Measurements from ENCODE around the gene DCP2.
A peak's percentile ranks its signal among the peaks of the same experiment; 100 is the strongest.

DCP2 gene

DNA sequence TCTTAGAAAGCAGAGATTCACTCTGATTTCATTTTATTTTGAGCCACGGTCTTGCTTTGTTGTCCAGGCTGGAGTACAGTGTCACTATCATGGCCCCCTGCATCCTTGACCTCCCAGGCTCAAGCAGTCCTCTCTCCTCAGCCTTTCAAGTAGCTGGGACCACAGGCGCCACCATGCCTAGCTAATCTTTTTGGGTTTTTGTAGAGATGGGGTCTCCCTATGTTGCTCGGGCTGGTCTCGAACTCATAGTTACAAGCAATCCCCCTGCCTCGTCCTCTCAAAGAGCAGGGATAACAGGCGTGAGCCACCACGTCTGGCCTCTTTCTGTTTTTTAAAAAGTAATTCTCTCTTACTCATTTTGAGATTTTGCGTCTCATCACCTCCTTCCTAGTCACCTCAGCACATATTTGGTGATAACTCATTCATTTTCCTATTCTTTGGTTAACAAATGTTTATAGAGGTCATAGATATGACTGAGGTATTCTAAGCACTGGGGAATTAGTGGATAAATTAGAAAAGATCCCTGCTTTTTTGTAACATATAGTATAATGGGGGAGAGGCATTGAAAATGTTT, 10.8 kb upstream of the DCP2 start:
- no peak for DNase-seq

DNA sequence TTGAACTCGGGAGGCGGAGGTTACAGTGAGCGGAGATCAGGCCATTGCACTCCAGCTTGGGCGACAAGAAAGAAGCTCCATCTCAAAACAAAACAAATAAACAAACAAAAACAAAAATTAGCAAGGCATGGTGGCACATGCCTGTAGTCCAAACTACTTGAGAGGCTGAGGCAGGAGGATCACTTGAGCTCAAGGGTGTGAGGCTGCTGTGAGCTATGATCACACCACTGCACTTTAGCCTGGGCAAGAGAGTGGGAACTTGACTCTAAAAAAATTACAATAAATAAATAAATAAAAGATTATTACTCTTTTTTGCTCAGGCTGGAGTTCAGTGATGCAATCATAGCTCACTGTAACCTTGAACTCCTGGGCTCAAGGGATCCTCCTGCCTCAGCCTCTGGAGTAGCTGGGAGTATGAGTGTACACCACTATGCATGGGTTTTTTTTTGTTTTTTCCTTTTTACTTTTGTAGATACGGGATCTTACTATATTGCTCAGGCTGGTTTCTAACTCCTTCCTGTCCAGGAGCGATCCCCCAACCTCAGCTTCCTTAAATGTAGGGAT, 9.0 kb upstream of the DCP2 start:
- DNase-seq, result no peak

- DNase-seq, result no peak
Observed at GRCh38 chr5:112968411-112969106, 8.0 kb upstream of the DCP2 start.

DNA sequence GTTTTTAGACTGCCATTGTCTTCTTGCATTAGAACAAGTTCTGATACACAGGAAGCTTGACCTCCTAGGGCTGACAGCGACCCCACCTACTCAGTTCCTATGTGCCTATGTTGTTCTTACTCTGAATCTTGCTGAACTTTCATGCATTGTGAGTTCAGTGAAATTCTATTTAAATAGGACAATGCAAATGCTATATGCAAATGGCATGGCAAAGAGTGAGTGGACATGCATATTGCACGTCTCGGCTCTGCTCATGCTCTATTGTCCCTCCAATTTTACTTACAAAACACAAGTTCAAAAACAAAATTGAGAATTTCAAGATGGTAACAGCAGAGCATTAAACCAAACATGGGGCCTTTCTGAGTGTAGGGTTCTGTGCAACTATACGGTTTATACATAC, 5.3 kb upstream of the DCP2 start:
- DNase-seq, result no peak

DNA sequence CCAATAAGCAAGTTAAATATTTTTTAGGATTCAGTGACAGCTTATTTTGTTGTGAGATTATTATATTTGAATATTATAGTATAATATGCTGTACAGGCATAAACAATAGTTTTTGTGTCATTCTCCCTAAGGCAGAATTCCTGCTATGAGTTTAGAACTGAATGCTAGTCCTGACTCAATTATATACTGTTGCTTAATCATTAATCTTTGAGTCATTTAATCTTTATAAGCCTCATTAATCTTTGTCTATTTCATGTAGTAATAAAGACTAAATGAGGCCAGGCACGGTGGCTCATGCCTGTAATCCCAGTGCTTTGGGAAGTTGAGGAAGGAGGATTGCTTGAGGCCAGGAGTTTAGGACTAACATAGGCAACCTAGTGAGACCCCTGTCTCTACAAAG, 3.6 kb upstream of the DCP2 start:
- no peak for DNase-seq

DNA sequence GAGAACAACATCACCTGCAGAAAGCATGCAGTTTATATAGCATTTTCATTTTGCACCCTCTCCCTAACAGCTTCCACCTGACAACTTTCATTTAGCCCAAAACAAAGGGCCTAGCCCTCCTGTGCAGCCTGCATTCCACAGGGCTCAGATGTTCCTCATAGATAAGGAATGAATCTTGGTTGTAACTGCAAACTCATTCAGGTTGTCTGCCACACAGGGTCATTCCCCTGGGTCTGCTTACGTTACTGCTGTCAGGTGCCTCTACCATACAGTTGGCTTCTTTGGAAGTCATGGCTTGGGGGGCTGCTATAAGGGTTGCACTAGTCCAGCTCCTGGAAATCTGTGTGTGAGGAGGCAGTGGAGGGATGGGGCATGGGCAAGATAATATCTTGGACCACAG, 2.7 kb upstream of the DCP2 start:
- DNase-seq, result no peak

DNA sequence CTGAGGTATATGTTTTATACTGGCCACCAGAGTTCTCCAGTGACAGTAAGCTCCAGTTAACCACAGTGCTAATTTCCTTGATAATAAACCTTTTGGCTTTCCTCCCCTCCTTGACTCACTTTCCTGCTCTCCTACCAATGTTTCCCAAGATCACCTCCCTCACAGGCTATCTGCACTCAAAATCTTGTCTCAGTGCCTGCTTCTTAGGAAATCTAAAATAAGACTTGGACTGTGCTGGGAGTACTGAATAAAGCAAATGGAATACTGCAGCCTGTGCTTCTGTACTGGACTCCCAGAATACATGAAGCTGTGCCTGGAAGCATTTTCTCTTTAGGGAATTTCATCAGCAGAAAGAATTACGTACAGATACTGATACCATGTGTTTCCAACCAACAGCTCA, 1.7 kb upstream of the DCP2 start:
- DNase-seq, result no peak

DNA sequence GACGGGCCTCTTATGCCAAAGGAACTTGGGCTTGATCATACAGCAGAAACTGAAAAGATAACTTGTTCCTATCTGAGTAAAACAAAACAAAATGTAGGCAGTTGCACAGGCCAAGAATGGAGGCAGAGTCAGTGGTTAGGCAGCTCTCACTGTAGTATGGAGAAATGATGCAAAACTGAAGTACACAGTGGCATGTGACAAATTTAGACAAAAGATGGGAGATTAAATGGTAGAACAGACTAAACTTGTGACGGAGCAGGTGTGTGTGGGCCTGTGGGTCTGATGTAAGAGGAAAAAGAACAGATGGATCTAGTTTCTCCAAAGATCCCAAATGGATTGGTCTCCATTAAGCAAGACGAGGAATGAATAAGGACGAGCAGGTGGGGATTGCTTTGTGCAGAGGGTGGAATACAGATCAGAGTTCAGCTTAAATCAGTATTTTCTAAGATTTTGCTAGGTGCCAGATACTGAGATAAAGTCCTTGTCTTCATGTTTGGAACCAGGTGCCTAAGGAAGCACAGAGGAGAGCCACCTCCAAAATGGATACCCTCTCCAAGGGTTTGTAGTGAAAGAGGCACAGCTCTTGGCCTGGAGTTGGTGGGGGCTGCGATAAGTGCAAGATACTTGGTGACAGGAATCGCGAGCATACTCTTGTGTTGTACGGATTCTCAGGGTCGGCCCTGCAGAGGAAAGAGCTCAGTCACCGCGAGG, 722 bp upstream of the DCP2 start:
- DNase-seq, result no peak

- DNase-seq, result no peak
Observed at GRCh38 chr5:112977440-112977861, 853 bp downstream of the DCP2 start.

DNA sequence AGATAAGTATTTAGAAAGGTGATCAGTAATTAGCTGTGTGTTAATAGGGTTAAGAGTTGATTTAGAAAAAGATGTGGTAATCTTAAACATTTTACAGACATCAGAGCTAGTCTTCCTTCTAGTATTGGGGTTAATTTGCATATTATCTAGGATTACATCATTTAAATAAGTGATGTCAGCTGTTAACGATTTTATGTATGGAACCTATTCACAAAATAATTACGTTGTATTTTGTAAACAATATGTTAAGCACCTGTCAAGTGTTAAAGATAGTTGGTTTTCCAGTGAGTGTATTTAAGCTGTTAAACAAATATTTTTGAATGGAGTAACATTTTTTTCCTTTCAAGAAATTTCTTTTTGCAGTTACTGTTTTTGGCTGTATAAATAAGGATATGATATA, 2.2 kb downstream of the DCP2 start:
- DNase-seq, result no peak

- no peak for DNase-seq
Observed at GRCh38 chr5:112979723-112980122, 3.1 kb downstream of the DCP2 start.

DNA sequence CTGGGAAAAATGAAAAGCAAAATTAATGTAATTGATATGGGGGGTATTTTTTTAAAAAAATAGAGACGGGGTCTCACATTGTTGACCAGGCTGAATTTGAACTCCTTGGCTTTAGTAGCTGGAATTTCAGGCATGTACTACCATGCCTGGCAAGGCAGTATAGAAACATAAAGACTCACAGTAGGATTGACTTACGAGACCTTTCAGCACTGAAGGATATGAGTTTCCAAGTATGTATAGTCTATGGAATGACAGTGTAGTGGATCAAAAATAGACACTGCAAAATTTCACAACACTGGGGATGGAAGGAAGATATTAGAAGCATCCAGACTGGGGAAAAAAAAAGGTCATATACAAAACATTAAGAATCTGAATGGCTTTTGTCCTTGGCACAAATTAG, 6.8 kb downstream of the DCP2 start:
- no peak for DNase-seq

DNA sequence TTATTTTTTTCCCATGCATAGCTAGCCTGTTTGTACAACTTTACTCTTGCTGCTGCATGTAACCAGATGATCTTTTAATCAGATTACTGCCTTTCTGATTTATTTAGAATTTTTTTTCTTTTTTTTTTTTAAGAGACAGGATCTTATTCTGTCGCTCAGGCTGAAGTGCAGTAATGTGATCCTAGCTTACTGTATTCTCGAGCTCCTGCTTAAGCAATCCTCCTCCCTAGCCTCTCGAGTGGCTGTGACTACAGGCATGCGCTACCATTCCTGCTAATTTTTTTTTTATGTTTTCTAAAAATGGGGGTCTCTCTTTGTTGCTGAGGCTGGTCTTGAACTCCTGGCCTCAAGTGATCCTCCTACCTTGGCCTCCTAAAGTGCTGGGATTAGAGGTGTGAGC, 9.6 kb downstream of the DCP2 start:
- DNase-seq, result no peak

DNA sequence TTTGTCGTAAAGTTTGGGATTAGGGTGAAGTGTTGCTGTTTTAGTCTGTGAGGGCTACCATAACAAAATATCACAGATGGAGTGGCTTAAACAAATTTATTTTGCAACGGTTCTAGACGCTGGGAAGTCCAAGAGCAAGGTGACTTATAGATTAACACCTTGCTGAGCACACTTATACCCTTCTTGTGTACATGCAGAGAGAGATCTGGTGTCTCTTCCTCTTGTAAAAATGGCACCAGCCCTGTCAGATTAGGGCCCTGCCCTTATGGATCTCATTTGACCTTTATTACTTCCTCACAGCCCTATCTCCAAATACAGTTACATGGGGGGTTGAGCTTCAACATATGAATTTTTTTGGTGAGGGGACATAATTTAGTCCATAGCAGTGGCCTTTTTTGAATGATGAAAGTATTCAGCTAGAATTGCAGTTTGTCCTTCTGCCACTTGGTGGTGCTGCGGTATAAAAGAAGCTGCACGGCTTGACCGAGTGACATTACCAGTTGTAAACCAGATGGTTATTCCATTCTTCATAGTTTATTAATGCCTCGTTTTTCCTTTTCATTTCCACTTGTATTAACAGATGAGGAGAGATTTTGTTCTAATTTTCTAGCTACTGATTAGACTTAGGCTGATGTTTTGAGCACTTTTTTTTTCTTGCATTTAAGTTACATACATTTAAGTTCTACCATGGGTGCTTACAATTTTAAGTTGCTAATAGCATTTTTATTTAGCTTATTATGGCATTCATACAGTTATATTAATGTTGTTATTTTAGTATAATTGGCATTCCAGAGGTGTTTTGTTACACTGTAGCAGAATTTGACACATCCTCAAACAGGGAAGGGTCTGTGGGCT, 19.4 kb downstream of the DCP2 start:
- peak in 53 of 58 donors; percentile 2 to 81 (median 34) for DNase-seq

DNA sequence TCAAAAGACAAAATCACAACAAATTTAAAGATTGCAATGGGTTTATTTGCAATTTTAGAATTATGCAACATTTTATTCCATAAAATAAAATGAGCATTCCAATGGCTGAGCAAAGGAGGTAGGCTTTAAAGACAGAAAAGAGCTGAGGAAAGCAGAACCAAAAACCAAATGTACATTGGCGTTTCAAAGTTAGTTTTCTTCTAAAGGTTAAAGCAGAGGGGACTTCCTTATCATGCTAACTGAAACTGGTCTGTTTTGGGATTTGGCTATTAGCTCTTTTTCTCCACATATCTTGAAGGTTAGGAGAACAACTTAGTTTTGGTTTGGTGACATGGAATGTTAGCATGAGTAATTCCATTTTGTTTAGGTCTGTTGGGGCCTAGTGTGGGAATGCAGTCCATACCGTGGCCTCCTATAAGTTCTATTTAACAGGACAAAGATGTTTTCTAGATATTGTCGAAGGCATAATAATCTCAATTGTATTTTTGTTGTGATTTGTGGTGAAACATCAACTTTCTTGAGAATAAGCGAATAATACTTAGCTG, 20.3 kb downstream of the DCP2 start:
- no peak for DNase-seq

DNA sequence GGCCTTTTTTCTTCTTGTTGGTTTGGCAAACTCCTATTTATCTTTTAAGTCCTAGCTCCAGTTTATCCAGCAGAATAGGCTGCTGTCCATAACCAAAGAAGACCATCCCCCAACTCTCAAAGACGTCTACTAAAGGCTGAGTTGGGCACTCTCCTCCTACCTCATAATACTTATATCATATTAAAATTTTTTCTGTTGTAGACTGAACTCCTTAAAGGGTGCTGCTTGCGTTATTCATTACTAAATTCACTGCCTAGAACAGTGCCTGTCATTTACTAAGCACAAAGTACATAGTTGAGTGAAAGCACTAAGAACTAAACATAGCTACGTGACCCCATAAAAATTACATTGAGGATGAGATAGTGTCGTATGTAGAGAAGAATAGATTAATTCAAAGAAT, 21.7 kb downstream of the DCP2 start:
- DNase-seq, result no peak

GRCh38 chr5:113000466-113000865, 23.9 kb downstream of the DCP2 start:
- no peak for DNase-seq

GRCh38 chr5:113002423-113002822, 25.8 kb downstream of the DCP2 start:
- no peak for DNase-seq

- no peak for DNase-seq
Observed at GRCh38 chr5:113003763-113004162, 27.2 kb downstream of the DCP2 start.

- no peak for DNase-seq
Observed at GRCh38 chr5:113005454-113005853, 28.9 kb downstream of the DCP2 start.
